Measurements from ENCODE around the gene RAPGEF5. TPM values are rescaled to one million over a fixed set of nuclear protein-coding genes. Genes with fewer than 3 reads are reported as not detected.

Gene RAPGEF5
- total RNA-seq, 2 experiments from 2014 or later = 0.66 to 0.99 TPM

- no peaks in the 10 kb centered on the region for H3K4me1 Mint-ChIP-seq
- no peaks in the 10 kb centered on the region for H3K36me3 Mint-ChIP-seq
- no peaks in the 10 kb centered on the region for H3K9me3 Mint-ChIP-seq (ENCODE audit: low read depth)
- CTCF ChIA-PET = interaction anchor here (0.7 to 2.6 kb wide), 2 partner anchors 138 to 152 kb away, joined by 3 to 7 read pairs; no protein-coding TSS in a partner anchor
- ATAC-seq (no peak), DNase-seq (no peak)
- H3K27ac Mint-ChIP-seq = no peak overlapping the region
- peaks cover 19% of the 10 kb centered on the region for H3K27me3 Mint-ChIP-seq
- no peak overlapping the region for H3K4me3 Mint-ChIP-seq
Measured at GRCh38 chr7:22248111-22248809, 108.7 kb downstream of the RAPGEF5 start.

GRCh38 chr7:22241805-22242390, 115.1 kb downstream of the RAPGEF5 start:
- no peak for DNase-seq
- Mint-ChIP-seq H3K4me1 (no peaks in the 10 kb centered on the region), H3K4me3 (no peak overlapping the region), H3K27ac (no peak overlapping the region), H3K27me3 (peaks cover 18% of the 10 kb centered on the region), H3K9me3 (ENCODE audit: low read depth) (no peaks in the 10 kb centered on the region), H3K36me3 (no peaks in the 10 kb centered on the region)
- ATAC-seq = no peak
- CTCF ChIA-PET = no interaction called here

GRCh38 chr7:22240904-22241571, 115.9 kb downstream of the RAPGEF5 start:
- CTCF ChIA-PET = no interaction called here
- no peak overlapping the region for H3K27ac Mint-ChIP-seq

GRCh38 chr7:22238354-22239311, 118.3 kb downstream of the RAPGEF5 start:
- Mint-ChIP-seq H3K27ac (no peak overlapping the region), H3K27me3 (peaks cover 25% of the 10 kb centered on the region), H3K4me1 (no peaks in the 10 kb centered on the region), H3K4me3 (no peak overlapping the region), H3K36me3 (no peaks in the 10 kb centered on the region), H3K9me3 (ENCODE audit: low read depth) (no peaks in the 10 kb centered on the region)
- CTCF ChIA-PET = no interaction called here
- DNase-seq = no peak
- no peak for ATAC-seq

More at GRCh38 chr7:22240904-22241571, 115.9 kb downstream of the RAPGEF5 start:
- ATAC-seq (no peak), DNase-seq (no peak)
- Mint-ChIP-seq H3K9me3 (ENCODE audit: low read depth) (no peaks in the 10 kb centered on the region), H3K4me3 (no peak overlapping the region), H3K36me3 (no peaks in the 10 kb centered on the region), H3K4me1 (no peaks in the 10 kb centered on the region), H3K27me3 (peaks cover 19% of the 10 kb centered on the region)

- Mint-ChIP-seq H3K4me3 (no peak overlapping the region), H3K9me3 (ENCODE audit: low read depth) (no peaks in the 10 kb centered on the region), H3K4me1 (no peaks in the 10 kb centered on the region), H3K36me3 (no peaks in the 10 kb centered on the region), H3K27ac (no peak overlapping the region), H3K27me3 (peaks cover 34% of the 10 kb centered on the region)
- no peak for ATAC-seq
- no peak for DNase-seq
- CTCF ChIA-PET = no interaction called here
Measured at GRCh38 chr7:22235134-22235533, 121.8 kb downstream of the RAPGEF5 start.

- no peak for ATAC-seq
- Mint-ChIP-seq H3K4me1 (no peaks in the 10 kb centered on the region), H3K9me3 (ENCODE audit: low read depth) (no peaks in the 10 kb centered on the region), H3K27me3 (peaks cover 34% of the 10 kb centered on the region), H3K36me3 (no peaks in the 10 kb centered on the region), H3K27ac (no peak overlapping the region), H3K4me3 (no peak overlapping the region)
- DNase-seq = no peak
- CTCF ChIA-PET = interaction anchor here (1.1 kb wide), 1 partner anchor 124 kb away, joined by 4 read pairs; no protein-coding TSS in a partner anchor
Measured at GRCh38 chr7:22234227-22234626, 122.7 kb downstream of the RAPGEF5 start.

- peaks cover 26% of the 10 kb centered on the region for H3K27me3 Mint-ChIP-seq
- ATAC-seq (no peak), DNase-seq (no peak)
- CTCF ChIA-PET = no interaction called here
- H3K4me1 Mint-ChIP-seq = no peaks in the 10 kb centered on the region
- no peaks in the 10 kb centered on the region for H3K9me3 Mint-ChIP-seq (ENCODE audit: low read depth)
- no peak overlapping the region for H3K27ac Mint-ChIP-seq
- H3K36me3 Mint-ChIP-seq = no peaks in the 10 kb centered on the region
- H3K4me3 Mint-ChIP-seq = no peak overlapping the region
Measured at GRCh38 chr7:22231806-22232205, 125.1 kb downstream of the RAPGEF5 start.

GRCh38 chr7:22231141-22231540, 125.8 kb downstream of the RAPGEF5 start:
- Mint-ChIP-seq H3K4me1 (no peaks in the 10 kb centered on the region), H3K9me3 (ENCODE audit: low read depth) (no peaks in the 10 kb centered on the region), H3K36me3 (no peaks in the 10 kb centered on the region), H3K27me3 (peaks cover 22% of the 10 kb centered on the region), H3K4me3 (no peak overlapping the region), H3K27ac (no peak overlapping the region)
- DNase-seq (no peak), ATAC-seq (no peak)
- CTCF ChIA-PET = no interaction called here

GRCh38 chr7:22230238-22230637, 126.7 kb downstream of the RAPGEF5 start:
- Mint-ChIP-seq H3K9me3 (ENCODE audit: low read depth) (no peaks in the 10 kb centered on the region), H3K4me3 (no peak overlapping the region), H3K27me3 (peaks cover 19% of the 10 kb centered on the region), H3K4me1 (no peaks in the 10 kb centered on the region), H3K27ac (no peak overlapping the region), H3K36me3 (no peaks in the 10 kb centered on the region)
- CTCF ChIA-PET = interaction anchor here (0.6 kb wide), 1 partner anchor 39 kb away, joined by 3 read pairs; no protein-coding TSS in a partner anchor
- ATAC-seq (no peak), DNase-seq (no peak)

- Mint-ChIP-seq H3K4me1 (no peaks in the 10 kb centered on the region), H3K4me3 (no peak overlapping the region), H3K27me3 (peaks cover 16% of the 10 kb centered on the region), H3K36me3 (no peaks in the 10 kb centered on the region), H3K27ac (no peak overlapping the region), H3K9me3 (ENCODE audit: low read depth) (no peaks in the 10 kb centered on the region)
- no peak for DNase-seq
- ATAC-seq = no peak
- CTCF ChIA-PET = interaction anchor here (1.3 kb wide), 1 partner anchor 23 kb away, joined by 4 read pairs; no protein-coding TSS in a partner anchor
Measured at GRCh38 chr7:22229148-22229547, 127.8 kb downstream of the RAPGEF5 start.

GRCh38 chr7:22223807-22224206, 133.1 kb downstream of the RAPGEF5 start:
- Mint-ChIP-seq H3K4me1 (no peaks in the 10 kb centered on the region), H3K27me3 (peaks cover 23% of the 10 kb centered on the region), H3K36me3 (no peaks in the 10 kb centered on the region), H3K9me3 (ENCODE audit: low read depth) (no peaks in the 10 kb centered on the region), H3K4me3 (no peak overlapping the region), H3K27ac (no peak overlapping the region)
- CTCF ChIA-PET = no interaction called here
- ATAC-seq = no peak
- DNase-seq = no peak

- ATAC-seq (no peak), DNase-seq (no peak)
- Mint-ChIP-seq H3K27ac (no peak overlapping the region), H3K4me3 (no peak overlapping the region), H3K27me3 (peaks cover 38% of the 10 kb centered on the region), H3K4me1 (no peaks in the 10 kb centered on the region), H3K9me3 (ENCODE audit: low read depth) (no peaks in the 10 kb centered on the region), H3K36me3 (no peaks in the 10 kb centered on the region)
- CTCF ChIA-PET = no interaction called here
Measured at GRCh38 chr7:22220941-22221340, 136.0 kb downstream of the RAPGEF5 start.

Data from activated CD8-positive, alpha-beta memory T cell treated with anti-CD3 and anti-CD28 coated beads, Interleukin-2, amount 10 ng/mL, durations not matched to agents 7 days and 5 days (primary cell).